GM19193 (cell line): Measurements from ENCODE around the gene MS4A8.

Experiments
- POLR2A ChIP-seq: IDR thresholded peaks from 4 replicates; pipeline ENCODE4 v1.6.1; 2011; ENCODE audit not compliant: insufficient read depth, insufficient read length; ENCODE audit errors: extremely low read depth

MS4A8 gene, protein sequence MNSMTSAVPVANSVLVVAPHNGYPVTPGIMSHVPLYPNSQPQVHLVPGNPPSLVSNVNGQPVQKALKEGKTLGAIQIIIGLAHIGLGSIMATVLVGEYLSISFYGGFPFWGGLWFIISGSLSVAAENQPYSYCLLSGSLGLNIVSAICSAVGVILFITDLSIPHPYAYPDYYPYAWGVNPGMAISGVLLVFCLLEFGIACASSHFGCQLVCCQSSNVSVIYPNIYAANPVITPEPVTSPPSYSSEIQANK

DNA sequence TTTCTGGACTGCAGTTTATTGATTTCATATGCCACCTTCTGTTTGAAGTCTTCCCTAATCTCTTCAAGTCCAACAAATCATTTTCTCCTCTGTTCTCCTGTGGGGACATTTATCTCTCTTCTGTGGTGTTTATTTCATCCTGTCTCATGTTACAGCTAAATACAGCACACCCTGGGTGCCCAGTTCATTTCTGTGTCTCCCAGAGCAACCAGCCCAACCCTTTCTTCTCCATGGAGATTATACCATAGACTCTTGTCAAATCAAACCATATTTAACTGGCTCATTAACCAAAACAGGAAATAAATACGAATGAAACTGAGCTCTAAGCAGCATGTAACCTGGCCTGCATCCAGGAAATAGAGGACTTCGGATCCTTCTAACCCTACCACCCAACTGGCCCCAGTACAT is at the start of gene MS4A8:
TSS of gene MS4A8 (plus strand) at position 329 of the 408 bp plus-strand sequence. CDS start 1,249 bp downstream, outside the sequence.
- TF ChIP-seq POLR2A: no peak

DNA sequence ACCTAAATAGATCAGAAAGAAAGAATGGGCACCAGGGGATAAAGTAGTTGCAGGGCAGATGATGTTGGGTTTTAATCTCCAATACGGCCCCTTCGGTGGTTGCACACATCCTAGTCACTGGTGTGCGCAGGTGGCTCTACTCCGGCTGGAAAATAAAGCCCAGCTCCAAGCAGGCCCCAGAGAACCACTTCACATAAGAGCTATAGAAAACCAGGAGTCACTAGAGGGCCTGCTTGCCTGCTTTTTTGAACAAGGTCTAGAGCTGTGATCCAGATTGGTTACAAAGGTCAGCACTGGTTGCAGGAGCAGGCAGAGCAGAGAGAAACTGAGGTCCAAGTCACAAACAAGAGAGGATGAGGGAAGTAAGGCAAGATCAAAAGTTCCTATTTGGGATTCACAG is 41.5 kb upstream of the MS4A8 start:
- TF ChIP-seq POLR2A: no peak

DNA sequence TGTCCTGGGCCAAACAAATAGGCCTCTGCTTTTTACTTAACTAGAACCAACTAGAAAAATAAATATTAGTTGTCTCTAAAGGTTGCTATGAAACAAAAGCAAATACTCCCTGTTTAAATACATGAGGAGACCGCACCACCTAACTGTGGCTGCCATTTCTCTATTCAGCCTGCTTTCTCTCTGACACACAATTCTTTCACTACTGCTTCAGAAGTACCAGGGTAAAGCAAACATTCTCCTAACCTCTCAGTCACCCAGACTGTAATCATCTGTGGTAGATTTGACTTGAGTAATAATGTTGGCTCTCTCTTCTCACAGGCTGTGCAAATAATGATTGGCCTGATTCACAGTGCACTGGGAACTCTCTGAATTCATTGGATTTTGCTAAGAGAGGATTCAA is 41.0 kb upstream of the MS4A8 start:
- no peak for TF ChIP-seq POLR2A

DNA sequence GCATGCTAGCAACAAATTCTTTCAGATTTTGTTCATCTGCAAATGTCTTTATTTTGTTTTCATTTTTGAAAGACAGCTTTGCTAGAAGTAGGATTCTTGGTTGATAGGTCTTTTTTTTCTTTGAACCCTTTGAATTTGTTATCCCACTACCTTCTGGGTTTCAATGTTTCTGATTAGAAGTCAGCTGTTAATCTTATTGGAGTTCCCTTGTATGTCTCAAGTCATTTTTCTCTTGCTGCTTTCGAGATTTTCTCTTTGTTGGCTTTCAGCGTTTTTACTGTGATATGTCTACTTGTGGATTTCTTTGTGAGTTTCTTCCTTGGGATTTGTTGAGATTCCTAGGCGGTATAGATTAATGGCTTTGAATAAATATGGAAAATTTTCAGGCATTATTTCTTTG is 27.2 kb upstream of the MS4A8 start:
- TF ChIP-seq POLR2A: no peak

DNA sequence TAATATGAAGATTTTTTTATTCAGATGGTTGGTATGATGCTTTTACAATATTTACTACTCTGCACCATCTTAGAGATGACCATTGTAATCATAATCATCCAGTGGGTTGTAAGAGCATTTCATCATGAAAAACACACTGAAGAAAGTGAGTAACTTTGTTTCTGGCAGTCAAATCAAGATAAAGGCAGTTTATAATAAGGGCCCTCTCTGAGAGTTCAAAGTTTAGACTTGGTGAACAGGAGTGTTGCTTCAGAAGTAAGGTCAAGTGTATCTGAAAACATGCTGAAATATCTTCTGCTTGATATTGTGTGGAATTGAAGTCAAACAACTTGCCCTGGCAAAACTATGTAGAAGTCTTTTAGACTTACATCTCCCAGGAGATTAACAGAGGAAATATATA is 19.5 kb upstream of the MS4A8 start:
- TF ChIP-seq POLR2A: no peak

DNA sequence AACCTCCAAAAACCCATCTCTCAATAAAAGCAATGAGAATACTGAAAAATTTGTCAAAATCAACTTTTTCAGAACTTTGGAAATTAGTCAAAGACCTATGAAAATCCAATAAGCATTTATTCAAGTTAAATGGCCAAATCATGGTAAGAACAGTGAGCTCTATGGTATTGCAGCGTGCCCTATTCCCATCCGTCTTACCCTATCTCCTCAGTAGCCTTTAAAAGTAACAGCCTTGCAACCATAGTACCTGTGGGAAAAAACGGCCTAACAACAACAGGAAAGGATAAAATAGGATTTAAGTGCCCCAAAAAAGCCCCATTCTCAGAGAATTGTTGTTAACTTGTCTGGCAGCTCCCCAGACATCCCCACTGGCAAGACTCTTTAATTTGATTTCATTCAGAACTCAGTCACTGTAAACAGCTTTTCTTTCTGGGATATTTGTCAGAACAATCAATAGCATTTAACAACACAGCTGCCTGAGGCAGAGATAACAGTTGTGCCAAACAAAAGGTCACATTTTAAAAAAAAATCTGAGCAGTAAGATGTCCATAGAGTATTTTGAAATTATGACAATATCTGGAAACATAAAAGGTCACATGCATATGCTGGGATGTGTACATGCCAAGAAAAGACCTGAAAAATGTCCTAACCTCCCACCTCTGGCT is 18.8 kb upstream of the MS4A8 start:
- no peak for TF ChIP-seq POLR2A

DNA sequence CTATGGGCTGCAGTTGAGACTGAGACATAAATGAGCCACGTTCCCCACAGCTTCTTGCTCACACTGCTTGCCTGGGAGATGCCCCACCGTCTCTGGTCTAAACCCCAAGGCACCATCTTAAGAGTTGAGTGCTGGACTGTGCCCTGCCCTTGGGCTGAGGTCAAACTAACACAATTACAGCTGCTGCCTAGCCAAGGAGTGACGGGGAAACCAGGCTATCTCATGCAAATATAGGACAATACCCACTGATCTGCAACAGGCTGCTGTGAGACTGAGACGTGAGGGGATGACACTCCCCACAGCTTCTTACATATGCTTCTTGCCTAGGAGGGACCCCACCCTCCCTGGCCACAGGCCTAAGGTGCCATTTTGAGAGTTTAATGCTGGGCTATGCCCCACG is 7.8 kb upstream of the MS4A8 start:
- no peak for TF ChIP-seq POLR2A

DNA sequence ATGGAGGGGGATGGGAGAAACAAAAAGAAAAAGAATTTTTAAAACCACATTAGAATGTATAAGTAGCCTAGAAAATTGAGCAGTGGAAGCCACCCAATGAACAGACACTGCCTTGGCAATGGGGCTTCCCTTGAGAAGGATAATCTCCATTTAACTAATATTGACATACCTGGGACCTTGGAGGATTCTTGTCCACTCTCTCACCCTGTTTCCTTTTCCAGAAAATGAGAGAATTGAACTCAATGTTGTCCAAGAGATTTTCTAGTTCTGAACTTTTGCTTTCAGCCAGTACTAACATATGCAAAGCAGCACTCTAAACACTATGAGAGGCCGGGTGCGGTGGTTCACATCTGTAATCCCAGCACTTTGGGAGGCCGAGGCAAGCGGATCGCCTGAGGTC is 524 bp downstream of the MS4A8 start:
- TF ChIP-seq POLR2A: no peak

DNA sequence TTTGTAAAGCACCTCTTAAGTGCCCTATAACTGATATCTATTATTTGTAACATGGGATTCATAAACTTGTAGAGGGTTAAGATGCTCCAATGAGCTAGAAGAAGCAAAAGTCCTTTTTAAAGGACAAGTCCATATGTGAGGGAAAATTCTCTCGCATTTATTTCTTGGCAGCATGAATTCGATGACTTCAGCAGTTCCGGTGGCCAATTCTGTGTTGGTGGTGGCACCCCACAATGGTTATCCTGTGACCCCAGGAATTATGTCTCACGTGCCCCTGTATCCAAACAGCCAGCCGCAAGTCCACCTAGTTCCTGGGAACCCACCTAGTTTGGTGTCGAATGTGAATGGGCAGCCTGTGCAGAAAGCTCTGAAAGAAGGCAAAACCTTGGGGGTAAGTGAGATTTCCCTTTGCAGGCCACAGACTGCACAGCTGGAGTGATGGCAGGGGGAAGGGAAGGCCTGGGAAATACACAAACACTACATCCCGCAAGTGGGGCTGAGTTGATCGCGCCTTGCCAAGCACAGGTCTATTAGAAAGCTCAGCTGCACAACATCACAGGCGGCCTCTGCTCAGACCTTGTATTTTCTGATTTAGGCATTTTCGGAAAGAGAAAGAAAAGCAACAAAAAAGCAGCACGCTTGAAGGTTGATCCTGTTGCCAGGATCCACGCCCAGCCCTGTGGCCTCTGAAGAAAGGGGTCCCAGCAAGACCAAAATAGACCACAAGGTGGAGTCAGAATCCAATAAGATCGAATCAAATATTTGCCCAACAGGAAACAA is 1.5 kb downstream of the MS4A8 start:
- no peak for TF ChIP-seq POLR2A

DNA sequence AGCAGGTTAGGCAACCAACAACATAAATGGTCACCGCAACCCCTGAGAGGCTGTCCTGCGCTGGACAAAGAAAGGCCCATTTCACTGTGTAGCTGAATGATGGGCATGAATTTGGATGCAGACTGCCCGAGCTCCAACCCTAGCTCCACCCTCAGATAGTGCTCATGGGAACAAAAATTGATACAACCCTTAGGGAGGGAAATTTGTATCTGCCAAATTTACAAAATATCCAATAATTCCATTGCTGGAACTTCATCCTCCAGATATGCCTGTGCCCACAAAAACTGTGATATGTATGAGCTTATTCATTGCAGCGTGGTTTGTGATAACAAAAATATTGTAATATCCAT is 2.0 kb downstream of the MS4A8 start:
- TF ChIP-seq POLR2A: no peak

DNA sequence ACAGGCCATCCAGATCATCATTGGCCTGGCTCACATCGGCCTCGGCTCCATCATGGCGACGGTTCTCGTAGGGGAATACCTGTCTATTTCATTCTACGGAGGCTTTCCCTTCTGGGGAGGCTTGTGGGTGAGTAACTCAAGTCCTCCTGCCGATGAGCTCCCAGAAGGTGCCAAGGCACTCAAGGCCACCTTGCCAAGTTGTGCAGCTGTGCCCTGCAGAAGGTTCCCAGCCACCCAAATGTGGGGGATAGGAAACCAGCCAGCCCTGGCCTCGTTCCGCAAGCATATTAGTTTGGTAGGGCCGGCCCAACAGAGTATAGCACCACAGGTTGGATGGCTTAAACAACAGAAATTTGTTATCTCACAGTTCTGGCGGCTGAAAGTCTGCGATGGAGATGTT is 4.0 kb downstream of the MS4A8 start:
- TF ChIP-seq POLR2A: no peak

DNA sequence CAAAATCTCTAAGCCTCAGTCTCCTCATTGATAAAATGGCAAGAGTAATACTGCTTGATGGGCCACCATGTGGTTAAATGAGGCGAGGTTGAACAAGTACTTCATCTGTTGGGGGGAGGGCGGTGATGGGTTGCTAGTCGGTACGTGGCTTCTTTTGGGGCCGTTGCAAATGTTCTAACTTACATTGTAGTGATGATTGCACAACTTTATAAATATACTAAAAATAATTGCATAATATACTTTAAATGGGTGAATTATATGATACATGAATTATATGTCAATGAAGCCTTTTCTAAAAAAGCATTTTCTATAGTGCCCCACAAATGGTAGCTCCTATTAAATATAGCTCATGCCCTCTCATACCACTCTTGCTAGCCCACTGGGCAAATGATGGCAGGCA is 6.5 kb downstream of the MS4A8 start:
- no peak for TF ChIP-seq POLR2A

DNA sequence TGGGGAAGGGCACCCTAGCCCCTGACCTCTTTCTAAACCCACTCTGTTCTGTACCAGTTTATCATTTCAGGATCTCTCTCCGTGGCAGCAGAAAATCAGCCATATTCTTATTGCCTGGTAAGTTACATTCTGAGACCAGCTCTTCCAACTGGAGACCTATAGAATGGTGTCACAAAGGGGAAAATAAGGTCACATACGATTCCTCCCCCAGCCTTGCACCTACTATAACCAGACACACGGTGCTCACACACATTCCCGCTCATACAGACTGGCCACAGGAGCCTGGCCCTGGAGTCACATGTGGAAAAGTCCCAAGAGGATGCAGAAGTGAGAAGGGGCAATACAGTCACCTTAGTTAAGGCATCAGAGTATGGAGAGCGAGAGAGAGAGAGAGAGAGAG is 7.5 kb downstream of the MS4A8 start:
- no peak for TF ChIP-seq POLR2A

DNA sequence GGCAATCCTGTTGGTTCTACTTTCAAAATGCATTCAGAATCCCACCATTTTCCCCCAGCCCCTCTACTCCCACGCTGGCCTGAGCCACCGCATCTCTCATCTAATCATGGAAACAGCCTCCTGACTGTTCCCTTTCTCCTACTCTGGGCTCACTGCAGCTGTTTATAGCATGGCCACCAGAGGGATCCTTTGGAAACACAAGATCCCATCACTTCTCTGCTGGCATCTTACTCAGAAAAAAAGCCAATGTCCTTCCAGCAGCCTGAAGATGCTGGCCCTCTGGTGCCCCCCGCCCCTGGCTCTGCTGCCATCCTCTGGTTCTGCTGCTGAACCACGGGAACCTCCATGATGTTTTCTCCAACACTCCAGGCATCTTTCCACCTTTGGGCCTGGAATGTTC is 11.1 kb downstream of the MS4A8 start:
- no peak for TF ChIP-seq POLR2A

DNA sequence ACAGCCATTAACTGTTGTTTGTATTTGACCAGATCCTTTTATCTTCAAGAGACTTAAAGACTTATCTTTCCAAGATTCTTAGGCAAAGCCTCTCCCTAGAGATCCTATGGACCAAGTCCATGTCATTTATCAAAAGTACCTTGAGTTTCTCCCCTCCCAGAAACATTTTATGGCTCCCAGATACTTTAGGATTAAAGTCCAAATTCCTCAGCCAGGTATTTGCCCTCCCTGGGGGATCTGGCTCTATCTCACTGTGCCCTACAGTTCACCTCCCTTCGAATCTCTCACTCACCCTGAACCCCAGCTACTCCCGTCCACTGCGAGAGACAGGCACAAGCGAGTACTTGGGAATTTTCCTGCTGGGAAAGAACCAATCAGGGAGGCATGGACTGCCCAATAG is 11.9 kb downstream of the MS4A8 start:
- no peak for TF ChIP-seq POLR2A

DNA sequence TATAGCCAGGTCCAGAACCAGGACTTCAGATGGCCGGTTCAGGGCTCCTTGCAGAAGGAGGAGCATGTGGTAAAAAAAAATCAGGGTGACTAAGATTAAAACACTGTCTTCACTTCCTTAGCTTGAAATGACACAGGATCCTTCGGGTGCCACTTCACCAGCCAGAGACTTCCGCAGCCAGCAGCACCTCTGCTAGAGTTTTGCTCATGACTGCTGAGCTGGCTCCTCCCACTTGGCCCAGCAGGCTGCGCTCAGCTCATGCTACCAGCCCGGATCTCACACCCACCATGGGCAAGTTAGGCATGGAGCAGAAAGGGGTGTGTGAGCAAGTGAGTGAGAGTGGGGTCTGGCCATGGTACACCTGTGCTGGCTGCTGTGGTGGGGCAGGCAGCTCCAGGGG is 18.5 kb downstream of the MS4A8 start:
- TF ChIP-seq POLR2A: no peak
